Fibroblast of lung (primary cell): Measurements from ENCODE around the gene TLN1. TPM values are rescaled to one million over a fixed set of nuclear protein-coding genes. Genes with fewer than 3 reads are reported as not detected.

Source experiments
- DNase-seq, 2 donors: peaks; one replicate each; pipeline versions ENCODE4 v3.0.0 to v3.0.0-alpha.2; 2010; ENCODE audit warnings: low read depth in 2 of 2
- H2AFZ ChIP-seq: 2 replicates; pipeline ENCODE4 v1.5.1; 2012; ENCODE audit warnings: low read length, control low read depth, inconsistent platforms
- H3K27ac ChIP-seq: 2 replicates; pipeline ENCODE4 v1.5.1; 2011; ENCODE audit warnings: low read length, control low read depth; ENCODE audit not compliant: insufficient read depth
- H3K27me3 ChIP-seq: 2 replicates; pipeline ENCODE4 v1.5.1; 2011; ENCODE audit warnings: mild to moderate bottlenecking, low read length; ENCODE audit not compliant: control insufficient read depth, insufficient read depth
- H3K36me3 ChIP-seq: 2 replicates; pipeline ENCODE4 v1.5.1; 2011; ENCODE audit warnings: low read length; ENCODE audit not compliant: control insufficient read depth, insufficient read depth
- H3K4me1 ChIP-seq: 2 replicates; pipeline ENCODE4 v1.5.1; 2011; ENCODE audit warnings: low read length; ENCODE audit not compliant: control insufficient read depth, insufficient read depth; ENCODE audit errors: extremely low read depth
- H3K4me2 ChIP-seq: 2 replicates; pipeline ENCODE4 v1.5.1; 2011; ENCODE audit warnings: low read length, control low read depth; ENCODE audit not compliant: insufficient read depth; ENCODE audit errors: extremely low read depth
- H3K4me3 ChIP-seq, 4 experiments: fragments of 200-600 bp in 1 of 4; sonication (generic) in 1 of 4; replicated peaks in 1 of 4; 2 replicates each; pipeline ENCODE4 v1.5.1; 2011 to 2016; ENCODE audit warnings: low read length in 4 of 4, low read depth in 3 of 4, mild to moderate bottlenecking in 3 of 4, control low read depth in 2 of 4, inconsistent platforms in 1 of 4, mixed read lengths in 1 of 4; ENCODE audit not compliant: insufficient read depth in 1 of 4; ENCODE audit errors: control extremely low read depth in 1 of 4
- H3K79me2 ChIP-seq: 2 replicates; pipeline ENCODE4 v1.5.1; 2012; ENCODE audit warnings: mild to moderate bottlenecking, low read length, inconsistent platforms; ENCODE audit not compliant: control insufficient read depth, insufficient read depth
- H3K9ac ChIP-seq: 2 replicates; pipeline ENCODE4 v1.5.1; 2011; ENCODE audit warnings: mild to moderate bottlenecking, low read length, control low read depth; ENCODE audit not compliant: insufficient read depth
- H3K9me3 ChIP-seq: 2 replicates; pipeline ENCODE4 v1.5.1; 2012; ENCODE audit warnings: low read depth, low read length; ENCODE audit not compliant: control insufficient read depth, insufficient read depth
- H4K20me1 ChIP-seq: 2 replicates; pipeline ENCODE4 v1.5.1; 2011; ENCODE audit warnings: low read length; ENCODE audit not compliant: control insufficient read depth, insufficient read depth; ENCODE audit errors: extremely low read depth
- CTCF ChIP-seq, 2 donors: IDR thresholded peaks in 1 of 2; conservative IDR thresholded peaks in 1 of 2; 1 replicate in 1 of 2; 2 replicates in 1 of 2; pipeline ENCODE4 v1.5.1; 2011 to 2012; ENCODE audit warnings: low read length in 2 of 2, control low read depth in 1 of 2, inconsistent platforms in 1 of 2, low read depth in 1 of 2, mild to moderate bottlenecking in 1 of 2
- EZH2 ChIP-seq: IDR thresholded peaks from 2 replicates; pipeline ENCODE4 v1.5.1; 2012; ENCODE audit warnings: low read length, control low read depth, mild to moderate bottlenecking; ENCODE audit errors: missing control alignments
- polyA plus RNA-seq, 2 donors: library from polyadenylated mRNA; depleted of rRNA in 1 of 2; stranded (reverse) in 1 of 2; unstranded in 1 of 2; fragments of >200 nt; gene quantifications; 2 replicates each; pipeline ENCODE4 v1.2.1, GENCODE V29; 2011 to 2012; ENCODE audit warnings: missing spikeins in 1 of 2
- total RNA-seq: library from RNA; depleted of rRNA; stranded (reverse); fragments of >200 nt; gene quantifications from 2 replicates; pipeline ENCODE4 v1.2.1, GENCODE V29; 2014

TLN1 gene
- total and polyA plus RNA-seq, 2 donors (not counting 1 experiment from before 2014, with no cell fraction given) = 214 to 405 TPM

GRCh38 chr9:35664531-35665470 lies 67.2 kb downstream of the TLN1 start, which contains the start of gene ARHGEF39:
ARHGEF39 (minus strand) TSS chr9:35665195; CDS start chr9:35665169, 26 bp downstream.
- H3K36me3 ChIP-seq = peaks cover 2% of the 10 kb centered on the region
- H3K9me3 ChIP-seq = no peaks in the 10 kb centered on the region
- H3K9ac ChIP-seq = peak within 1 kb of the TSS; percentile 60
- peaks cover 10% of the 10 kb centered on the region for H3K79me2 ChIP-seq
- peak within 1 kb of the TSS; percentile 52 to 73 (median 63) for H3K4me3 ChIP-seq
- H3K4me1 ChIP-seq = peaks cover 15% of the 10 kb centered on the region
- TF ChIP-seq CTCF (conservative IDR thresholded peaks at IDR 0.05 in 1 of 2, IDR thresholded peaks at IDR 0.05 in 1 of 2; ENCODE audit: low read depth in 1 of 2, low read length in 2 of 2) (peak in 1 of 2 donors; percentile 17), EZH2 (no peak)
- H4K20me1 ChIP-seq = no peaks in the 10 kb centered on the region
- DNase-seq = peak; percentile 70 to 74
- H3K27ac ChIP-seq = peak within 1 kb of the TSS; percentile 62
- H3K4me2 ChIP-seq = peak within 1 kb of the TSS; percentile 97
- H3K27me3 ChIP-seq = no peaks in the 10 kb centered on the region
- peak within 1 kb of the TSS; percentile 77 for H2AFZ ChIP-seq

GRCh38 chr9:35662437-35662836 lies 69.6 kb downstream of the TLN1 start:
- no peaks in the 10 kb centered on the region for H3K27me3 ChIP-seq
- no peak overlapping the region for H3K4me3 ChIP-seq
- H2AFZ ChIP-seq = no peak overlapping the region
- no peaks in the 10 kb centered on the region for H4K20me1 ChIP-seq
- H3K36me3 ChIP-seq = peaks cover 2% of the 10 kb centered on the region
- H3K27ac ChIP-seq = no peak overlapping the region
- no peak overlapping the region for H3K9ac ChIP-seq
- no peaks in the 10 kb centered on the region for H3K9me3 ChIP-seq
- no peak for TF ChIP-seq EZH2
- TF ChIP-seq CTCF (conservative IDR thresholded peaks at IDR 0.05 in 1 of 2, IDR thresholded peaks at IDR 0.05 in 1 of 2; ENCODE audit: low read depth in 1 of 2, low read length in 2 of 2) = no peak
- H3K4me1 ChIP-seq = peaks cover 21% of the 10 kb centered on the region
- H3K4me2 ChIP-seq = no peak overlapping the region
- DNase-seq = no peak
- peaks cover 18% of the 10 kb centered on the region for H3K79me2 ChIP-seq

- Histone ChIP-seq H3K27ac (peak overlapping the region; percentile 5), H3K36me3 (peaks cover 2% of the 10 kb centered on the region)
- TF ChIP-seq EZH2 = no peak
- no peak for TF ChIP-seq CTCF (conservative IDR thresholded peaks at IDR 0.05 in 1 of 2, IDR thresholded peaks at IDR 0.05 in 1 of 2; ENCODE audit: low read depth in 1 of 2, low read length in 2 of 2)
Observed at GRCh38 chr9:35661756-35662350, 70.1 kb downstream of the TLN1 start.

More at GRCh38 chr9:35661756-35662350, 70.1 kb downstream of the TLN1 start:
- Histone ChIP-seq H3K79me2 (peaks cover 18% of the 10 kb centered on the region), H3K27me3 (no peaks in the 10 kb centered on the region), H3K4me1 (peaks cover 21% of the 10 kb centered on the region), H3K9ac (no peak overlapping the region), H3K4me2 (no peak overlapping the region), H2AFZ (no peak overlapping the region), H3K9me3 (no peaks in the 10 kb centered on the region), H3K4me3 (no peak overlapping the region), H4K20me1 (no peaks in the 10 kb centered on the region)
- DNase-seq = no peak
